ENCODE data around the gene TMEM178A.

- TF ChIP-seq CTCF (IDR thresholded peaks at IDR 0.05) (no peak), POLR2A (IDR thresholded peaks at IDR 0.05) (no peak)
Observed at GRCh38 chr2:39762448-39762847, 96.7 kb downstream of the TMEM178A start.
